Measurements from ENCODE around the gene ZNF76. TPM values are rescaled to one million over a fixed set of nuclear protein-coding genes. Genes with fewer than 3 reads are reported as not detected.

Gene ZNF76
- total and polyA plus RNA-seq, 2 of the 8 experiments (the other 6 are each of a cell fraction or from before 2014, with no cell fraction given) = 17.9 to 23.9 TPM

DNA sequence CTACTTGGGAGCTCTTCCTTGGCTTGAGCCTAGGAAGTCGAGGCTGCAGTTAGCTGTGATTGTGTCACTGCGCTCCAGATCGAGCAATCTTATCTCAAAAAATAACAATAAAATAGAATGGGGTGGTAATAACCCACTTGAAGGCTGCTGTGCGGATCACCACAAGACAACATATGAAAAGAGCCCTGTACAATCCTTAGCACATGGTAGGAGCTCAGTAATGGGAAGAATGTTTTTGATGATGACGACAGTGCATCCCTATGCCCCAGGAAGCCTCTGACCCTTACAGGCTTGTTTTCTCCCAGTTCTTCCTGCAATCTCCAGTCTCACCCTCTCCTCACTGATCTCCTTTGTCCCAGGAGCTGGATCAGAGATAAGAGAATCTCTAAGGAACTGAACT is 30.2 kb upstream of the ZNF76 start:
- FAIRE-seq = no peak
- H3K27ac ChIP-seq (ENCODE audit: low read depth, low read length) = no peak overlapping the region
- no peaks in the 10 kb centered on the region; a peak in 1 of 8 replicates for H3K36me3 ChIP-seq (ENCODE audit: control insufficient read depth in 2 of 4, insufficient read depth in 4 of 4, low read length in 3 of 4)
- no peak overlapping the region for H3K23ac ChIP-seq (ENCODE audit: insufficient read length)
- H3K4ac ChIP-seq (replicated peaks; ENCODE audit: insufficient read length, low read depth, low read length) = no peak overlapping the region
- no peak overlapping the region for H3K9ac ChIP-seq (replicated peaks in 1 of 4; ENCODE audit: extremely low read depth in 1 of 4, low read depth in 3 of 4, low read length in 3 of 4)
- H3K4me1 ChIP-seq (replicated peaks in 1 of 4; ENCODE audit: control insufficient read depth in 3 of 4, insufficient read depth in 4 of 4, low read length in 3 of 4) = no peaks in the 10 kb centered on the region; a peak in 1 of 7 replicates
- H3K79me2 ChIP-seq (ENCODE audit: control insufficient read depth in 1 of 2, insufficient read depth in 2 of 2, low read length in 2 of 2) = no peaks in the 10 kb centered on the region
- no peaks in the 10 kb centered on the region for H3K79me1 ChIP-seq (ENCODE audit: low read depth, low read length)
- no peak overlapping the region for H2BK120ac ChIP-seq (replicated peaks; ENCODE audit: low read depth, low read length)
- peaks cover 0 to 4% (median 2%) of the 10 kb centered on the region in 4 experiments; a peak in 4 of 7 replicates for H3K27me3 ChIP-seq (replicated peaks in 1 of 4; ENCODE audit: control insufficient read depth in 3 of 4, extremely low read depth in 1 of 4, insufficient read depth in 3 of 4, low read length in 3 of 4)
- H3K4me3 ChIP-seq (ENCODE audit: extremely low read depth in 1 of 4, insufficient read depth in 2 of 4, low read depth in 3 of 4, low read length in 4 of 4) = no peak overlapping the region
- TF ChIP-seq RBBP5 (IDR thresholded peaks at IDR 0.05; ENCODE audit: borderline replicate concordance, low read depth, low read length) (no peak), POLR2A (IDR thresholded peaks at IDR 0.05; ENCODE audit: control extremely low read depth in 1 of 2, low read depth in 2 of 2, low read length in 2 of 2) (no peak), TBP (IDR thresholded peaks at IDR 0.05; ENCODE audit: low read depth, low read length) (no peak), RFX5 (IDR thresholded peaks at IDR 0.05; ENCODE audit: borderline replicate concordance, low read depth, low read length) (no peak), SIN3A (conservative IDR thresholded peaks at IDR 0.05 in 1 of 2, IDR thresholded peaks at IDR 0.05 in 1 of 2; ENCODE audit: low read depth in 1 of 2, low read length in 2 of 2) (no peak), CHD2 (IDR thresholded peaks at IDR 0.05; ENCODE audit: low read length) (no peak), HDAC6 (IDR thresholded peaks at IDR 0.05; ENCODE audit: low read depth, low read length) (no peak)
- POLR2A ChIA-PET (ENCODE audit: partially characterized antibody) = interaction anchor here (0.8 to 1.2 kb wide), 3 partner anchors 10 to 30 kb away, joined by 3 to 4 read pairs (median 3); partner anchors contain the start of genes SCUBE3 and ZNF76
- CTCF ChIA-PET (ENCODE audit: partially characterized antibody) = interaction anchor here (0.7 to 4.5 kb wide), 14 partner anchors 10 to 244 kb away, joined by 3 to 32 read pairs (median 4); no protein-coding TSS in a partner anchor
- no peak overlapping the region for H3K18ac ChIP-seq (ENCODE audit: extremely low read depth, low read length)
- no peaks in the 10 kb centered on the region for H3K9me3 ChIP-seq (ENCODE audit: insufficient read depth in 2 of 2, low read depth in 1 of 2, low read length in 1 of 2)
- H4K8ac ChIP-seq (ENCODE audit: extremely low read depth, insufficient read depth, low read length) = no peak overlapping the region
- H4K5ac ChIP-seq (ENCODE audit: insufficient read length, low read depth, low read length) = no peak overlapping the region
- 83% methylated on average over 5 of the region's 5 CpGs; no CpG with 5 or more reads in 1 of the 2 experiments for WGBS, 2 experiments (ENCODE audit: extremely low coverage in 1 of 2, insufficient coverage in 1 of 2, insufficient read length in 1 of 2, insufficient replicate concordance in 2 of 2, low coverage in 1 of 2, low lambda C conversion rate in 2 of 2, missing lambda C conversion rate in 1 of 2)
- H2BK20ac ChIP-seq (ENCODE audit: low read length) = no peak overlapping the region
- no peak overlapping the region for H2BK12ac ChIP-seq (ENCODE audit: low read depth, low read length)
- H4K91ac ChIP-seq (replicated peaks; ENCODE audit: insufficient read length, low read length) = no peak overlapping the region
- H4K20me1 ChIP-seq (replicated peaks in 1 of 2; ENCODE audit: control insufficient read depth in 1 of 2, insufficient read depth in 2 of 2, low read length in 2 of 2) = peaks cover 3 to 11% of the 10 kb centered on the region in 2 experiments
- no peak for DNase-seq (ENCODE audit: low read depth in 1 of 2, low spot score in 2 of 2)
- no peak overlapping the region for H3K4me2 ChIP-seq (ENCODE audit: insufficient read depth in 1 of 2, low read depth in 2 of 2, low read length in 2 of 2)
- H2BK15ac ChIP-seq (ENCODE audit: low read length) = no peak overlapping the region
- H2BK5ac ChIP-seq (ENCODE audit: low read depth, low read length) = no peak overlapping the region
- H3K14ac ChIP-seq (ENCODE audit: insufficient read length) = no peak overlapping the region
- no peak overlapping the region for H2AFZ ChIP-seq (ENCODE audit: low read length)
- H3K23me2 ChIP-seq (ENCODE audit: low read depth, low read length) = no peaks in the 10 kb centered on the region
- H3K56ac ChIP-seq (replicated peaks; ENCODE audit: insufficient read length, low read depth, low read length) = no peak overlapping the region
- no peak overlapping the region for H2AK5ac ChIP-seq (ENCODE audit: low read depth, low read length)
